ENCODE results near the gene GOLGA6L2. TPM values are rescaled to one million over a fixed set of nuclear protein-coding genes. Genes with fewer than 3 reads are reported as not detected.
"Not testable (repeated sequence)": the region's sequence is repeated elsewhere in the genome, so short reads cannot be mapped to it uniquely, and the experiment has no call there.

Gene GOLGA6L2
- total and polyA plus RNA-seq, 2 of the 8 experiments (the other 6 are each of a cell fraction or from before 2014, with no cell fraction given): not detected

DNA sequence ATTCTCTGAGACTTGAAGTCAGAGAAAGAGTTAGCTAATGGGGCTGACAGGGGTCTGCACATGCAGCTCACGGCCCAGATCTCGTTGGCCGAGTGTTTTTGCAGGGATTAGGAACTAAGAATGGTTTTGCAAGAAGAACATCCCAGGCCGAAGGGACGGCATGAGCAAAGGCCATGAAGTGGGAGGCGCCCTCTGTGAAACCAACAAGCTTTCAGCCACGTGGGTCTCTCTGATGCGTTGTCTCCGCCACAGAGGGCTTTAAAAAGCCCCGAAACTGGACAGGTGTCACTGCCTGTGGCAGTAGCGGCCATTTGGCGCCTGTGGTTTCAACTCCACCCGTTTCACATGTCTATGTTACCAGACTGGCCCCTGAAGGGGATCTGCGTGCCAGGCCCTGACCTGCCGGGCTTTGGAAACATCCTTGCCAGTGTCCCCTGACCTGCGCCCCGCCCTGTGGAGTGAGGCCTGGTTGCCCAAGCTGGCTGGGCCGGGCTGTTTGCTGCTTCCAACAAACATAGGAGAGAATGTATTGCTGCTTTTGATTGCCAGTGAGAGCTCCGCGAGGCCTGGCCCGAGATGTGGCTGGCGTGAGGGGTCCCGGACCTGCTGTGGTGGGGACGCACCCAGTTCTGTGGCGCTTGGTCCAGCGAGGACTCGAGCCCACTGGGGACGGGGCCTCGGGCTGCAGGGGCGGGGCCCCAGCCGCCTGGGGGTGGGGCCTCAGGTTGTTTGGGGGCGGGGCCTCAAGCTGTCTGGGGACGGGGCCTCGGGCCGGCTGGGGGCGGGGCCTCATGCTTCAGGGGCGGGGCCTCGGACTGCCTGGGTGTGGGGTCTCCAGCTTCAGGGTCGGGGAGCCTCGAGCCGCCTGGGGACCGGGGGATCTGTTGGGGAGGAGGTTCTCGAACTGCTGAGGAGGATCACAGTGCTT lies 30.4 kb downstream of the GOLGA6L2 start (continued):
- no peak for TF ChIP-seq HDAC2 (IDR thresholded peaks at IDR 0.05; ENCODE audit: borderline replicate concordance in 1 of 2, low read depth in 2 of 2, low read length in 2 of 2)

DNA sequence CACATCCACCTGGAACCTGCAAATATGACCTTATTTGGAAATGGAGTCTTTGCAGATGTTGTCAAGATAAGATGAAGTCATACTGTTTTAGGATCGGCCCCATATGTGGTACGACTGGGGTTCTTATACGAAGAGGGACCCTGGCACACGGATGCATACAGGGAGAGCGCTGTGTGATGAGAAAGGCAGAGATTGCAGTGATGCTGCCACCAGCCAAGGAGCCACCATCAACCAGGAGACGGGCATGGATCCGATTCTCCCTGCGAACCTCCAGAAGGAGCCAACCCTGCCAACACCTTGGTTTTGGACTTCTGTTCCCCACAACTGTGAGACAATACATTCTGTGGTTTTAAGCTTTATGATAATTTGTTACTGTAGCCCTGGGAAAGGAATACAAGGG lies 31.2 kb downstream of the GOLGA6L2 start:
- H4K20me1 ChIP-seq (replicated peaks in 1 of 2; ENCODE audit: control insufficient read depth in 1 of 2, insufficient read depth in 2 of 2, low read length in 2 of 2); H2BK12ac ChIP-seq (ENCODE audit: low read depth, low read length); H3K23me2 ChIP-seq (ENCODE audit: low read depth, low read length); H3K4ac ChIP-seq (replicated peaks; ENCODE audit: insufficient read length, low read depth, low read length); H3K4me2 ChIP-seq (ENCODE audit: insufficient read depth in 1 of 2, low read depth in 2 of 2, low read length in 2 of 2); H3K9ac ChIP-seq (replicated peaks in 1 of 4; ENCODE audit: extremely low read depth in 1 of 4, low read depth in 3 of 4, low read length in 3 of 4); H3K79me2 ChIP-seq (ENCODE audit: control insufficient read depth in 1 of 2, insufficient read depth in 2 of 2, low read length in 2 of 2); H2AK5ac ChIP-seq (ENCODE audit: low read depth, low read length); H2BK15ac ChIP-seq (ENCODE audit: low read length); CTCF ChIA-PET (ENCODE audit: partially characterized antibody); H3K36me3 ChIP-seq (ENCODE audit: control insufficient read depth in 2 of 4, insufficient read depth in 4 of 4, low read length in 3 of 4); H4K8ac ChIP-seq (ENCODE audit: extremely low read depth, insufficient read depth, low read length); H4K5ac ChIP-seq (ENCODE audit: insufficient read length, low read depth, low read length); H3K56ac ChIP-seq (replicated peaks; ENCODE audit: insufficient read length, low read depth, low read length); H3K79me1 ChIP-seq (ENCODE audit: low read depth, low read length); H3K4me1 ChIP-seq (replicated peaks in 1 of 4; ENCODE audit: control insufficient read depth in 3 of 4, insufficient read depth in 4 of 4, low read length in 3 of 4); H3K23ac ChIP-seq (ENCODE audit: insufficient read length); FAIRE-seq; H3K18ac ChIP-seq (ENCODE audit: extremely low read depth, low read length); H2BK120ac ChIP-seq (replicated peaks; ENCODE audit: low read depth, low read length); H3K4me3 ChIP-seq (ENCODE audit: extremely low read depth in 1 of 4, insufficient read depth in 2 of 4, low read depth in 3 of 4, low read length in 4 of 4); H3K27me3 ChIP-seq (replicated peaks in 1 of 4; ENCODE audit: control insufficient read depth in 3 of 4, extremely low read depth in 1 of 4, insufficient read depth in 3 of 4, low read length in 3 of 4); H2BK20ac ChIP-seq (ENCODE audit: low read length); H3K14ac ChIP-seq (ENCODE audit: insufficient read length); H3K27ac ChIP-seq (ENCODE audit: low read depth, low read length); H2AFZ ChIP-seq (ENCODE audit: low read length); H2BK5ac ChIP-seq (ENCODE audit: low read depth, low read length); DNase-seq (ENCODE audit: low read depth in 1 of 2, low spot score in 2 of 2); H4K91ac ChIP-seq (replicated peaks; ENCODE audit: insufficient read length, low read length): not testable (repeated sequence)
- POLR2A ChIA-PET (ENCODE audit: partially characterized antibody): interaction anchor here (0.6 kb wide), 1 partner anchor 541 kb away, joined by 3 read pairs; no protein-coding TSS in a partner anchor
- WGBS, 2 experiments (ENCODE audit: extremely low coverage in 1 of 2, insufficient coverage in 1 of 2, insufficient read length in 1 of 2, insufficient replicate concordance in 2 of 2, low coverage in 1 of 2, low lambda C conversion rate in 2 of 2, missing lambda C conversion rate in 1 of 2): 87% methylated on average over 8 of the region's 8 CpGs; no CpG with 5 or more reads in 1 of the 2 experiments
- peaks cover 5 to 36% of the 10 kb centered on the region in 2 experiments; a peak in 3 of 4 replicates for H3K9me3 ChIP-seq (ENCODE audit: insufficient read depth in 2 of 2, low read depth in 1 of 2, low read length in 1 of 2)

All from H1 (cell line).